ENCODE data around the gene AKR1E2.

- TF ChIP-seq CTCF (IDR thresholded peaks at IDR 0.05) (no peak), POLR2A (IDR thresholded peaks at IDR 0.05) (no peak)
Measured at GRCh38 chr10:4813023-4813422, 13.0 kb upstream of the AKR1E2 start.

Data from testis (tissue), 2 donors.